Nephron (organoid): ENCODE data around the gene CTU1.

Source experiments
- H3K27ac Mint-ChIP-seq, 3 experiments: 2 replicates each; pipeline ENCODE4 v1.8.0; 2020; ENCODE audit warnings: mixed read lengths in 3 of 3, mild to moderate bottlenecking in 2 of 3, moderate library complexity in 1 of 3
- H3K27me3 Mint-ChIP-seq: 2 replicates; pipeline ENCODE4 v1.8.0; 2021; ENCODE audit warnings: low read depth, mild to moderate bottlenecking, moderate library complexity, mixed read lengths
- H3K36me3 Mint-ChIP-seq: 2 replicates; pipeline ENCODE4 v1.8.0; 2020; ENCODE audit warnings: low read depth, mixed read lengths
- H3K4me1 Mint-ChIP-seq: 2 replicates; pipeline ENCODE4 v1.8.0; 2020; ENCODE audit warnings: mixed read lengths
- H3K4me3 Mint-ChIP-seq, 3 experiments: 2 replicates each; pipeline ENCODE4 v1.8.0; 2020; ENCODE audit warnings: mild to moderate bottlenecking in 3 of 3, mixed read lengths in 3 of 3, moderate library complexity in 2 of 3
- H3K9me3 Mint-ChIP-seq: 2 replicates; pipeline ENCODE4 v1.8.0; 2020; ENCODE audit warnings: mixed read lengths
- TF ChIP-seq, protein P1 (sequence below), 3 experiments: fragments of 200-600 bp; sonication (generic); IDR thresholded peaks; one replicate each; pipeline ENCODE4 v1.5.0; 2021; ENCODE audit warnings: antibody characterized with exemption in 3 of 3; ENCODE audit not compliant: unreplicated experiment in 3 of 3

Gene CTU1

GRCh38 chr19:51128227-51128626, 20.0 kb upstream of the CTU1 start:
- H3K27ac Mint-ChIP-seq, result peak overlapping the region; percentile 94 to 99 (median 99)
- H3K9me3 Mint-ChIP-seq, result peaks cover 2% of the 10 kb centered on the region
- peaks cover 27% of the 10 kb centered on the region for H3K4me1 Mint-ChIP-seq
- TF ChIP-seq, protein P1, sequence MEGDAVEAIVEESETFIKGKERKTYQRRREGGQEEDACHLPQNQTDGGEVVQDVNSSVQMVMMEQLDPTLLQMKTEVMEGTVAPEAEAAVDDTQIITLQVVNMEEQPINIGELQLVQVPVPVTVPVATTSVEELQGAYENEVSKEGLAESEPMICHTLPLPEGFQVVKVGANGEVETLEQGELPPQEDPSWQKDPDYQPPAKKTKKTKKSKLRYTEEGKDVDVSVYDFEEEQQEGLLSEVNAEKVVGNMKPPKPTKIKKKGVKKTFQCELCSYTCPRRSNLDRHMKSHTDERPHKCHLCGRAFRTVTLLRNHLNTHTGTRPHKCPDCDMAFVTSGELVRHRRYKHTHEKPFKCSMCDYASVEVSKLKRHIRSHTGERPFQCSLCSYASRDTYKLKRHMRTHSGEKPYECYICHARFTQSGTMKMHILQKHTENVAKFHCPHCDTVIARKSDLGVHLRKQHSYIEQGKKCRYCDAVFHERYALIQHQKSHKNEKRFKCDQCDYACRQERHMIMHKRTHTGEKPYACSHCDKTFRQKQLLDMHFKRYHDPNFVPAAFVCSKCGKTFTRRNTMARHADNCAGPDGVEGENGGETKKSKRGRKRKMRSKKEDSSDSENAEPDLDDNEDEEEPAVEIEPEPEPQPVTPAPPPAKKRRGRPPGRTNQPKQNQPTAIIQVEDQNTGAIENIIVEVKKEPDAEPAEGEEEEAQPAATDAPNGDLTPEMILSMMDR (IDR thresholded peaks at IDR 0.05; ENCODE audit: unreplicated experiment in 3 of 3), result no peak
- peak overlapping the region in 1 of 3 experiments; percentile 67 for H3K4me3 Mint-ChIP-seq
- H3K27me3 Mint-ChIP-seq, result peaks cover 3% of the 10 kb centered on the region
- H3K36me3 Mint-ChIP-seq, result no peaks in the 10 kb centered on the region

DNA sequence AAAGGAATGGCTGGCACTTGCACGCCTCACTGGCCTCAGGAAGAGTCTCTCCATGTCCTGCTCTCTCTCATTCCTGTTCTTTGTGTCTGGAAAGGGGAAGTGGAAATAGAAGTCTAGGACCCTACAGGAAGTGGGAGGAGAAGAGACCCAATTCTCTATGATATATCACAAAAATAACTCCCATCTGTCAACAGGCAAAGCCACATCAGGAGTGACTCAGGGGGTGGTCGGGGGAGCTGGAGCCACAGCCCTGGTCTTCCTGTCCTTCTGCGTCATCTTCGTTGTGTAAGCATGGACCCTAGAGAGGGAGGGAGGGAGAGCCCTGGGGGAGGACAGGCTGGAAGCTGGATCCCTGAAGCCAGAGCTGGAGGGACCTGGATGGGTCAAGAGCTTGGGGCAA, 19.5 kb upstream of the CTU1 start:
- H3K27ac Mint-ChIP-seq, result peak overlapping the region; percentile 94 to 99 (median 97)
- H3K9me3 Mint-ChIP-seq, result peaks cover 2% of the 10 kb centered on the region
- TF ChIP-seq, protein P1 (IDR thresholded peaks at IDR 0.05; ENCODE audit: unreplicated experiment in 3 of 3), result no peak
- peaks cover 27% of the 10 kb centered on the region for H3K4me1 Mint-ChIP-seq
- no peaks in the 10 kb centered on the region for H3K36me3 Mint-ChIP-seq
- peak overlapping the region; percentile 4 to 51 (median 32) for H3K4me3 Mint-ChIP-seq
- H3K27me3 Mint-ChIP-seq, result peaks cover 3% of the 10 kb centered on the region

DNA sequence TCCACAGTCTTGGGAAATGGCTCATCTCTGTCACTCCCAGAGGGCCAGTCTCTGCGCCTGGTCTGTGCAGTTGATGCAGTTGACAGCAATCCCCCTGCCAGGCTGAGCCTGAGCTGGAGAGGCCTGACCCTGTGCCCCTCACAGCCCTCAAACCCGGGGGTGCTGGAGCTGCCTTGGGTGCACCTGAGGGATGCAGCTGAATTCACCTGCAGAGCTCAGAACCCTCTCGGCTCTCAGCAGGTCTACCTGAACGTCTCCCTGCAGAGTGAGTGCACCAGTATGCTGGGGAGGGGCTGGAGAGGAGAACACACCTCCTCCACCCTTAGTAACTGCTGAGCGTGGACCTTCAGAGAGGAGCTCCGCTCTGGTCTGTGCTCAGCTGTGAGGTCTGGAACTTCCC, 18.8 kb upstream of the CTU1 start:
- no peaks in the 10 kb centered on the region for H3K36me3 Mint-ChIP-seq
- TF ChIP-seq, protein P1 (IDR thresholded peaks at IDR 0.05; ENCODE audit: unreplicated experiment in 3 of 3), result no peak
- H3K27me3 Mint-ChIP-seq, result peaks cover 4% of the 10 kb centered on the region
- H3K4me1 Mint-ChIP-seq, result peaks cover 20% of the 10 kb centered on the region
- no peaks in the 10 kb centered on the region for H3K9me3 Mint-ChIP-seq
- peak overlapping the region; percentile 94 to 99 (median 97) for H3K27ac Mint-ChIP-seq
- no peak overlapping the region for H3K4me3 Mint-ChIP-seq

DNA sequence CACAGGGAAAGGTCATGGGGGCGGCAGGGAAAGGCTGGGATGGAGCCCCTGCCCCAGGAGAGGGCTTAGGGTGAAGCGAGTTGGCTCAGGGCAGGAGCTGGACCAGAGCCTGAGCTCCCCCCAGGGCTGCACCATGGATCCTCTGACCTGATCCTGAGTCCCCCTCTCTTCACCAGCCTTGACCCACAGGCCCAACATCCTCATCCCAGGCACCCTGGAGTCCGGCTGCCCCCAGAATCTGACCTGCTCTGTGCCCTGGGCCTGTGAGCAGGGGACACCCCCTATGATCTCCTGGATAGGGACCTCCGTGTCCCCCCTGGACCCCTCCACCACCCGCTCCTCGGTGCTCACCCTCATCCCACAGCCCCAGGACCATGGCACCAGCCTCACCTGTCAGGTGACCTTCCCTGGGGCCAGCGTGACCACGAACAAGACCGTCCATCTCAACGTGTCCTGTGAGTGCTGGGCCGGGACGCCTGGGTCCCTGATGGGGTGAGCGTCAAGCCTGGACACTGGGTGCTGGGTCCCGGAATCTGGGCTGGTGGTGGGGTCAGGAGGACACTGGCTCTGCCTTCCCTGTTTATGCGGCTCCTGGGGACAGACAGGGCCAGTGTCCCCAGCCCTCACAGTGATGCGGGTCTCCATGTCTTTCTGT, 17.3 kb upstream of the CTU1 start:
- no peak overlapping the region for H3K4me3 Mint-ChIP-seq
- H3K27me3 Mint-ChIP-seq, result peaks cover 12% of the 10 kb centered on the region
- TF ChIP-seq, protein P1 (IDR thresholded peaks at IDR 0.05; ENCODE audit: unreplicated experiment in 3 of 3), result no peak
- peaks cover 17% of the 10 kb centered on the region for H3K4me1 Mint-ChIP-seq
- peak overlapping the region in 1 of 3 experiments; percentile 60 for H3K27ac Mint-ChIP-seq
- H3K9me3 Mint-ChIP-seq, result no peaks in the 10 kb centered on the region
- no peaks in the 10 kb centered on the region for H3K36me3 Mint-ChIP-seq

DNA sequence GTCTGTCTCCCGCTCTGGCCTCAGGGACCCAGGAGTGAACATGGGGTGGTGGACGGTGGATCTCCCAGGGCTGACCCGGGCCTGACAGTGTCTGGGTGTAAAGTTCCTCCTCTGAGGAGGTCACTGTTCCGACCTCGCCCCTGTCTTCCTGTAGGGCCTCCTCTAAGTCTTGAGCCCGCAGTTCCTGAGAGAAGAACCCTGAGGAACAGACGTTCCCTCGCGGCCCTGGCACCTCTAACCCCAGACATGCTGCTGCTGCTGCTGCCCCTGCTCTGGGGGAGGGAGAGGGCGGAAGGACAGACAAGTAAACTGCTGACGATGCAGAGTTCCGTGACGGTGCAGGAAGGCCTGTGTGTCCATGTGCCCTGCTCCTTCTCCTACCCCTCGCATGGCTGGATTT, 16.5 kb upstream of the CTU1 start, which contains the start of gene SIGLEC9:
Gene SIGLEC9 (plus strand): TSS at position 178 of the 400 bp plus-strand sequence. CDS start 69 bp downstream, at position 247.
- peaks cover 17% of the 10 kb centered on the region for H3K4me1 Mint-ChIP-seq
- H3K9me3 Mint-ChIP-seq, result no peaks in the 10 kb centered on the region
- H3K27ac Mint-ChIP-seq, result peak within 1 kb of the TSS; percentile 44 to 77 (median 60)
- H3K4me3 Mint-ChIP-seq, result no peak within 1 kb of the TSS
- TF ChIP-seq, protein P1 (IDR thresholded peaks at IDR 0.05; ENCODE audit: unreplicated experiment in 3 of 3), result no peak
- no peaks in the 10 kb centered on the region for H3K36me3 Mint-ChIP-seq
- H3K27me3 Mint-ChIP-seq, result peaks cover 12% of the 10 kb centered on the region

GRCh38 chr19:51124216-51124615, 16.0 kb upstream of the CTU1 start:
- H3K27ac Mint-ChIP-seq, result no peak overlapping the region
- H3K27me3 Mint-ChIP-seq, result peaks cover 13% of the 10 kb centered on the region
- H3K36me3 Mint-ChIP-seq, result no peaks in the 10 kb centered on the region
- H3K9me3 Mint-ChIP-seq, result no peaks in the 10 kb centered on the region
- no peak overlapping the region for H3K4me3 Mint-ChIP-seq
- TF ChIP-seq, protein P1 (IDR thresholded peaks at IDR 0.05; ENCODE audit: unreplicated experiment in 3 of 3), result no peak
- peaks cover 17% of the 10 kb centered on the region for H3K4me1 Mint-ChIP-seq
